Activated CD4-positive, alpha-beta T cell treated with anti-CD3 and anti-CD28 coated beads, Interleukin-2, amount 10 ng/mL, durations not matched to agents 7 days and 5 days (primary cell): ENCODE data around the gene SH3PXD2A. TPM values are rescaled to one million over a fixed set of nuclear protein-coding genes. Genes with fewer than 3 reads are reported as not detected.
"Not testable (repeated sequence)": the region's sequence is repeated elsewhere in the genome, so short reads cannot be mapped to it uniquely, and the experiment has no call there.

Experiments
- CTCF ChIA-PET: fragments of 350-600 bp; sonication (Branson Sonifier 250); formaldehyde crosslinking; loops from one replicate; lab custom pipeline; 2021; ENCODE audit warnings: antibody characterized with exemption; lab: Charles Lee
- POLR2A ChIA-PET: fragments of 350-600 bp; sonication (Branson Sonifier 250); formaldehyde crosslinking; loops from one replicate; lab custom pipeline; 2021; ENCODE audit warnings: antibody characterized with exemption; lab: Charles Lee
- DNase-seq: peaks from one replicate; pipeline ENCODE4 v3.0.0-alpha.2; 2020
- H3K27ac Mint-ChIP-seq: one replicate; pipeline ENCODE4 v1.8.0; 2021; ENCODE audit warnings: mild to moderate bottlenecking, moderate library complexity, mixed read lengths
- H3K27me3 Mint-ChIP-seq: one replicate; pipeline ENCODE4 v1.8.0; 2021; ENCODE audit warnings: mixed read lengths
- H3K36me3 Mint-ChIP-seq: one replicate; pipeline ENCODE4 v1.8.0; 2021; ENCODE audit warnings: low read depth, mixed read lengths
- H3K4me1 Mint-ChIP-seq: one replicate; pipeline ENCODE4 v1.8.0; 2021; ENCODE audit warnings: mixed read lengths
- H3K4me3 Mint-ChIP-seq: one replicate; pipeline ENCODE4 v1.8.0; 2021; ENCODE audit warnings: mild to moderate bottlenecking, moderate library complexity, mixed read lengths
- H3K9me3 Mint-ChIP-seq: one replicate; pipeline ENCODE4 v1.8.0; 2021; ENCODE audit warnings: mixed read lengths
- total RNA-seq, 2 experiments: library from RNA; stranded (reverse); gene quantifications; one replicate each; pipeline ENCODE4 v1.2.3, GENCODE V29; 2021

Gene SH3PXD2A
- total RNA-seq, 2 experiments from 2014 or later, result 11.9 to 12.7 TPM

DNA sequence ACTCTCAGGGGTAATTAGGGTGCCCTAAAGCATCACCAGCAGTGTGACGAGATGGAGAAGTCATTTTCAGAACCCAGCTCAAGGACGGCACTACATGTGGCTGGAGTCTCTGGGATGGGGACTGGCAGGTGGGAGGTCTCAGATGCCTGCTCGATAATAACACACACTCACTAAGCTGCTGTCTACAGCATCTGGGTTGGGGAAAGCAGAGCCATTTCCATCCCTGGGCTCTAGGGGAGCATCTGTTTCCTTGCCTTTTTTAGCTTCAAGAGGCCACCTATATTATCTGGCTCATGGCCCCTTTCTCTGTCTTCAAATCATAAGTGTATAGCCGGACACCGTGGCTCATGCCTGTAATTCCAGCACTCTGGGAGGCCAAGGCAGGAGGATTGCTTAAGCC, 79.6 kb downstream of the SH3PXD2A start:
- DNase-seq, result no peak
- H3K27me3 Mint-ChIP-seq, result peaks cover 7% of the 10 kb centered on the region
- H3K36me3 Mint-ChIP-seq, result no peaks in the 10 kb centered on the region
- no peak overlapping the region for H3K4me3 Mint-ChIP-seq
- H3K4me1 Mint-ChIP-seq, result peaks cover 24% of the 10 kb centered on the region
- H3K9me3 Mint-ChIP-seq, result peaks cover 2% of the 10 kb centered on the region
- CTCF ChIA-PET, result interaction anchor here (0.6 kb wide), 1 partner anchor 273 kb away, joined by 3 read pairs; no protein-coding TSS in a partner anchor
- POLR2A ChIA-PET, result no interaction called here
- no peak overlapping the region for H3K27ac Mint-ChIP-seq

DNA sequence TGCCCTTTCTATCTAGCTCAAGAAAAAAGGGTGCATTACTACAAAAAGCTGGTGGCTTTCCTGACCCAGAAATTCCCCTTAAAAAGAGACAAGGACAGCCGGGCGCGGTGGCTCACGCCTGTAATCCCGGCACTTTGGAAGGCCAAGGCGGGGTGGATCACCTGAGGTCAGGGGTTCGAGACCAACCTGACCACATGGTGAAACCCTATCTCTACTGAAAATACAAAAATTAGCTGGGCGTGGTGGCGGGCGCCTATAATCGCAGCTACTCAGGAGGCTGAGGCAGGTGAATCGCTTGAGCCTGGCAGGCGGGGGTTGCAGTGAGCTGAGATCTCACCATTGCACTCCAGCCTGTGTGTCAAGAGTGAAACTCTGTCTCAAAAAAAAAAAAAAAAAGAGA, 82.5 kb downstream of the SH3PXD2A start:
- H3K36me3 Mint-ChIP-seq, DNase-seq, H3K9me3 Mint-ChIP-seq, POLR2A ChIA-PET: not testable (repeated sequence)
- Mint-ChIP-seq H3K27me3 (peaks cover 10% of the 10 kb centered on the region), H3K4me3 (peak overlapping the region; percentile 78), H3K27ac (peak overlapping the region; percentile 89), H3K4me1 (peaks cover 38% of the 10 kb centered on the region)
- CTCF ChIA-PET, result interaction anchor here (0.8 to 3.6 kb wide), 9 partner anchors 9 to 519 kb away, joined by 3 to 23 read pairs (median 4); no protein-coding TSS in a partner anchor

DNA sequence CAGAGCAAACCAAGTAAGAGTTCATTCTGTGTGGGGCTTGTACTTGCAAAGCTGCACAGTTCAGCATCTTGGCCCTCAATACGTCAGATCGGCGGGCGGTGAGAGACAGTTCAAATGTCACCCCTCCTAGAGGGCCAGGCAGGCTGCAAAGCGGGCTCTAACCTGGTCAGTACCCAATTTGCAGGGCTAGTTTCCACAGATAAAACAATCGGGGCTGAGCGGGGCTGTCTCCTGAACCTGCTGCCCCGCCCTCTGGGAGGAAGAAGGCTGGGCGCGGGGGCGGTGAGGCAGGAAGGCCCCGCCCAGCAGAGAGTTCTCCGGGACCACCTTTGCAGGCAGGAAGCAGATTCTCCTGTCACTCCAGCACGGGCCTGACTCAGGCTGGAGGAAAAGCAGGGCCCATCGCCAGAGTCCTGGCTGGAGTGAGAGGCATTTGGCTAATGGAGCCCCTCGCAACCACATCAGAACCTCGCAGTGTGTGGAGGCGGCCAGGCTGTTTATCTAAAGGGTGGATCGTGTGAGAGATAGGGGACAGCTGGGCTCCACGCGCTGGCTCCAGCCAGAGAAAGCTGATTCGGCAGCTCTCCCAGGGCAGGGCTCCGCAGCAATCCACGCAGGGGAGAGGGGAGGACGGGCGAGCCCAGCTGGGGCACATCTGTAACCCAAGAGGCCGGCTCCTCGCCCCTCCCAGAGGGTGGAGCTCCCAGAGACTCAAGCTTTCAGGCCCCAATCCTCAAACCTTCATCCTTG, 83.1 kb downstream of the SH3PXD2A start:
- POLR2A ChIA-PET, result no interaction called here
- H3K4me1 Mint-ChIP-seq, result peaks cover 43% of the 10 kb centered on the region
- peak; percentile 66 for DNase-seq
- peak overlapping the region; percentile 78 for H3K4me3 Mint-ChIP-seq
- CTCF ChIA-PET, result interaction anchor here (0.8 to 3.6 kb wide), 8 partner anchors 10 to 97 kb away, joined by 3 to 23 read pairs (median 4); no protein-coding TSS in a partner anchor
- H3K9me3 Mint-ChIP-seq, result peaks cover 2% of the 10 kb centered on the region
- H3K27ac Mint-ChIP-seq, result peak overlapping the region; percentile 89
- H3K27me3 Mint-ChIP-seq, result peaks cover 10% of the 10 kb centered on the region
- H3K36me3 Mint-ChIP-seq, result no peaks in the 10 kb centered on the region

DNA sequence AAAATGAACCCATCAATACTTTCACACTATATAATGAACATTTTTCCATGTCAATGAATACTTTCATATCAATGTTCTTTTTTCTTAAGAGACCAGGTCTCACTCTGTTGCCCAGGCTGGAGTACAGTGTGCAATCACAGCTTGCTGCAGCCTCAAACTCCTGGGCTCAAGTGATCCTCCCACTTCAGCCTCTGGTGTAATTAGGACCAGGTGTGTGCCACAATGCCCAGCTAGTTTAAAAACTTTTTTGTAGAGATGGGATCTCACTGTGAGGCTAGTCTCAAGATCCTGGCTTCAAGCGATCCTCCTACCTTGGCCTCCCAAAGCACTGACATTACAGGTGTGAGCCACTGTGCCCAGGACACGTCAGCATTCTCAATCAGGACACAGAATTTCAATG, 85.2 kb downstream of the SH3PXD2A start:
- DNase-seq, result no peak
- Mint-ChIP-seq H3K36me3 (no peaks in the 10 kb centered on the region), H3K4me3 (no peak overlapping the region), H3K27me3 (peaks cover 10% of the 10 kb centered on the region), H3K9me3 (peaks cover 2% of the 10 kb centered on the region), H3K27ac (no peak overlapping the region), H3K4me1 (peaks cover 59% of the 10 kb centered on the region)
- ChIA-PET POLR2A (no interaction called here), CTCF (interaction anchor here (0.7 to 3.6 kb wide), 4 partner anchors 11 to 113 kb away, joined by 3 to 10 read pairs (median 3); no protein-coding TSS in a partner anchor)

DNA sequence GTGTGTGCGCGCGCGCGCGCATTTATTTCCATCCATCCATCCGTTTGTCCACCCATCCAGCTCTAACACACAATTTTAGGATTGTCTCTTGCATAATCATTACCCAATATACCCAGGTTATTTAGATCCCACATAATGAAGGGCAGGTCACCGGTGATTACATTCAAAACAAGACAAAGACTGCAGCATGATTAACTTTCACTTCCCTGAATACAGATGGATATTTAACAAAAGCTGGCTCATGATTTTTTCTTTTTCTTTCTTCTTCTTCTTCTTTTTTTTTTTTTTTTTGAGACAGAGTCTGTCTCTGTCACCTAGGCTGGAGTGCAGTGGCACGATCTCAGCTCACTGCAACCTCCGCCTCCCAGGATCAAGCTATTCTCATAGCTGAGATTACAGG, 86.2 kb downstream of the SH3PXD2A start:
- peaks cover 10% of the 10 kb centered on the region for H3K27me3 Mint-ChIP-seq
- no peak overlapping the region for H3K4me3 Mint-ChIP-seq
- H3K9me3 Mint-ChIP-seq, result peaks cover 2% of the 10 kb centered on the region
- no peak overlapping the region for H3K27ac Mint-ChIP-seq
- H3K4me1 Mint-ChIP-seq, result peaks cover 68% of the 10 kb centered on the region
- no peaks in the 10 kb centered on the region for H3K36me3 Mint-ChIP-seq
- CTCF ChIA-PET, result interaction anchor here (7.5 kb wide), 1 partner anchor 16 kb away, joined by 71 read pairs; no protein-coding TSS in a partner anchor
- no peak for DNase-seq
- POLR2A ChIA-PET, result no interaction called here

DNA sequence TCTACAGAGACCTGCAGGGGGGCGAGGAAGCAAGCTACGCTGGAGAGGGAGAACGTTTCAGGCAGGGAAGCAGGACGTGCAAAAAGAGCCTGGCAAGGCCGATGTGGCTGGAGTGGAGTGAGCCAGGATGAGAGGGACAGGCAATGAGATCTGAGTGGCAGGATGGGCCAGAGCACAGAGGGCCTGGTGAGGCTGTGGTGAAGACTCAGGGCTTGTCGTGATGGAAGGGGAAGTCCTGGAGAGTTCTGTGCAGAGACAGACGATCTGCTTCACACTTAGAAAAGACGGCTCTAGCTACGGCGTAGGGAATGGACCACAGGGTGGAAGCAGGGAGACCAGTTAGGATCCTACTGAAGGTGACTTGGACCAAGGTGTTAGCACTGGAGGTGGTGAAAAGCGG, 87.0 kb downstream of the SH3PXD2A start:
- Mint-ChIP-seq H3K27me3 (peaks cover 9% of the 10 kb centered on the region), H3K9me3 (no peaks in the 10 kb centered on the region), H3K36me3 (peaks cover 2% of the 10 kb centered on the region), H3K4me1 (peaks cover 77% of the 10 kb centered on the region), H3K27ac (no peak overlapping the region), H3K4me3 (no peak overlapping the region)
- CTCF ChIA-PET, result interaction anchor here (7.5 kb wide), 1 partner anchor 15 kb away, joined by 71 read pairs; no protein-coding TSS in a partner anchor
- POLR2A ChIA-PET, result no interaction called here
- no peak for DNase-seq

DNA sequence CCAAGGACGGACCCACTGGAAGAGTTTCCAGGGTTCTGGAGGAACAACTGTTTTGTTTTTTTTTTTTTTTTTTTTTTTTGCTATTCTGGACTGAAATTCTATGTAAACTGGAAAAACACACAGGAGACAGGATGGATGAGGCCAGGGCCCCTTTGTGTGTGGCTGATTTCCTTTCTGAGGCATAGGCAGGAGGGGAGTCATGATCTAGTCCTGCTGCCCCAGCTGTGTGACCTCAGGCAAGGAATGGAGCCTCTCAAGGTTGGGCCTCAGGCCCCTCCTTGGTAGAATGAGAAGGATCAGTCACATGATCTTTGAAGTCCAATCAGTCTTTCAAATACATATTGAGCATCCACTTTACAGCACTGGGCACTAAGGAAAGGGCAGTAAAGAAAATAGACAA, 87.6 kb downstream of the SH3PXD2A start:
- no peak overlapping the region for H3K27ac Mint-ChIP-seq

DNA sequence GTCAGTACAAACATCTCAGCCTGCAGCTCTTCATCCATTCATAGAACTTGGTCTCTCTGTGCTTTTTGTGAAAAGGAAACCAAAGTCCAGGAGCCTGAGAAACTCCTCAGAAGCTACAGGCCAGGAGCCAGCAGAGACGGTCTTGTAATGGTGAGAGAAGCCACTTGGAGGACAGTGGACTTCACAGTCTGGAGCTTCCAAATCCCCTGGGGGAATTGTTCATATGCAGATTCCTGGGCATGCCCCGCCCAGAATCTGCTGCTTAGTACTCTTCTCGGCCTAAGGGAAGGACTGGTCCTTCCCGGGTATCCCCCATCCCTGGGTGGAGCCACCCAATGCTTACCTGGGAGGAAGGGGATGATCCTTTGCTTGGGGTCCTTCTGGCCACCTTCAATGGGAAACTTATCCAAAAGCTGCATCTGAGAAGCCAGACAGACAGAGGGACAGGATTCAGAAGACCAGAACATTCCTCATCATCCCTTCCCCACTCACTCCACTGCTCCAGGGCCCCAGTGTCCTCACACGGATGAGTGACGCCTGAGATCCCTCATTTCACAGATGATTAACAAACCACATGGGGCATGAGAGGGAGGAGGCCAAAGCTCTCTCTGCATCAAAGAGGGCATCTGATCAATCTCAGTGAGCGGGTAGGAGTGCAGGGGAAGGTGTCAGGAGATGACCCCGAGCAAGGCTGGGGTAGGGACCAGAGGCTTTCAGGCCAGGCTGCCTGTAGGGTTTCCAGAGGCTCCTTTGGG, 88.4 kb downstream of the SH3PXD2A start:
- ChIA-PET POLR2A (no interaction called here), CTCF (interaction anchor here (0.8 to 7.5 kb wide), 2 partner anchors 14 to 16 kb away, joined by 3 to 71 read pairs; no protein-coding TSS in a partner anchor)
- Mint-ChIP-seq H3K36me3 (peaks cover 2% of the 10 kb centered on the region), H3K9me3 (no peaks in the 10 kb centered on the region), H3K4me3 (no peak overlapping the region), H3K27me3 (peaks cover 8% of the 10 kb centered on the region), H3K27ac (no peak overlapping the region), H3K4me1 (peaks cover 73% of the 10 kb centered on the region)
- no peak for DNase-seq

More for the DNA sequence above, 87.6 kb downstream of the SH3PXD2A start:
- ChIA-PET POLR2A (no interaction called here), CTCF (interaction anchor here (7.5 kb wide), 1 partner anchor 15 kb away, joined by 71 read pairs; no protein-coding TSS in a partner anchor)
- H3K27me3 Mint-ChIP-seq, result peaks cover 9% of the 10 kb centered on the region
- H3K4me1 Mint-ChIP-seq, result peaks cover 80% of the 10 kb centered on the region
- no peaks in the 10 kb centered on the region for H3K9me3 Mint-ChIP-seq
- H3K36me3 Mint-ChIP-seq, result peaks cover 2% of the 10 kb centered on the region
- no peak for DNase-seq
- no peak overlapping the region for H3K4me3 Mint-ChIP-seq

DNA sequence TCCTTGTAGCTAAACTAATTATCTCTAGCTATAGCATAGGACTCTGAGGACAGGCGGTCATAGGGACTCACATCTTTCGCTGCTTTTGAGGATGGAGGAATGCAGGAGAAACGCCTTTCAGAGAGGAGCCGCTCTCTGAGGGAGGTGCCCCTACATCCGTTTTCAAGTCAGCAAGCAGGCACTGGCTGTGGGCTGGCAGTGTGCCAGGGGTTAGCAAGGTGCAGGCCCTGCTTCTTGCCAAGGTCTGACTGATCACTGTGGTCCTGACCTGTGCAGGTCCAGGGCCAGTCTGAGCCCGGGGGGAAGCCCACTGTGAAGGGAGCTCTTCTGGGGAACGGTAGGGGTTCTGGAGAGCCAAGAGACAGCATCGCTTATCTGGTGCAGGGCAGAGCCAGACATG, 89.4 kb downstream of the SH3PXD2A start:
- ChIA-PET CTCF (interaction anchor here (0.8 to 7.5 kb wide), 3 partner anchors 13 to 17 kb away, joined by 3 to 71 read pairs (median 8); no protein-coding TSS in a partner anchor), POLR2A (no interaction called here)
- peaks cover 5% of the 10 kb centered on the region for H3K27me3 Mint-ChIP-seq
- H3K9me3 Mint-ChIP-seq, result no peaks in the 10 kb centered on the region
- peaks cover 70% of the 10 kb centered on the region for H3K4me1 Mint-ChIP-seq
- no peak overlapping the region for H3K4me3 Mint-ChIP-seq
- peak; percentile 78 for DNase-seq
- H3K36me3 Mint-ChIP-seq, result peaks cover 2% of the 10 kb centered on the region
- peak overlapping the region; percentile 68 for H3K27ac Mint-ChIP-seq

DNA sequence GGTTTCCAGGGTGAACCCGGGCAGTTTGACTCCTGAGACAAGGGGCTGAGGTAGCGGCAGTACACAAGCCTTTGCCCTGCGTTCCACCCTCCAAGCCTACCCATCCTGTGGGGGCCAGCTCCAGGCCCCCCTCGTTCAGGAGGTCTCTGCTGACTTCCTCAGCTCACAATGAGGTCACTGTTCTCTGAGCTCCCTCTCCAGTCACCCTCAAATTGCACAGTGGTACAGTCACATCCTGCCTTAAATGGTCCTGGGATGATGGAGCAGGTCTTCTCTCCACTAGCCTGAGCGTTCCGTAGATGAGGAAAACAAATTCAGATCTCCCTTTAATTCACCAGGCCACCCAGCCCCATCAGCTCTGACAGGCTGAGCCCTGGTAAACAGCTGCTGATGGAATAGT, 90.2 kb downstream of the SH3PXD2A start:
- CTCF ChIA-PET, result interaction anchor here (0.8 to 7.5 kb wide), 5 partner anchors 12 to 53 kb away, joined by 3 to 71 read pairs (median 5); no protein-coding TSS in a partner anchor
- no peak for DNase-seq
- peaks cover 2% of the 10 kb centered on the region for H3K36me3 Mint-ChIP-seq
- H3K9me3 Mint-ChIP-seq, result no peaks in the 10 kb centered on the region
- H3K4me3 Mint-ChIP-seq, result no peak overlapping the region
- peaks cover 5% of the 10 kb centered on the region for H3K27me3 Mint-ChIP-seq
- no peak overlapping the region for H3K27ac Mint-ChIP-seq
- POLR2A ChIA-PET, result interaction anchor here (0.7 kb wide), 1 partner anchor 180 kb away, joined by 4 read pairs; no protein-coding TSS in a partner anchor
- H3K4me1 Mint-ChIP-seq, result peaks cover 68% of the 10 kb centered on the region

DNA sequence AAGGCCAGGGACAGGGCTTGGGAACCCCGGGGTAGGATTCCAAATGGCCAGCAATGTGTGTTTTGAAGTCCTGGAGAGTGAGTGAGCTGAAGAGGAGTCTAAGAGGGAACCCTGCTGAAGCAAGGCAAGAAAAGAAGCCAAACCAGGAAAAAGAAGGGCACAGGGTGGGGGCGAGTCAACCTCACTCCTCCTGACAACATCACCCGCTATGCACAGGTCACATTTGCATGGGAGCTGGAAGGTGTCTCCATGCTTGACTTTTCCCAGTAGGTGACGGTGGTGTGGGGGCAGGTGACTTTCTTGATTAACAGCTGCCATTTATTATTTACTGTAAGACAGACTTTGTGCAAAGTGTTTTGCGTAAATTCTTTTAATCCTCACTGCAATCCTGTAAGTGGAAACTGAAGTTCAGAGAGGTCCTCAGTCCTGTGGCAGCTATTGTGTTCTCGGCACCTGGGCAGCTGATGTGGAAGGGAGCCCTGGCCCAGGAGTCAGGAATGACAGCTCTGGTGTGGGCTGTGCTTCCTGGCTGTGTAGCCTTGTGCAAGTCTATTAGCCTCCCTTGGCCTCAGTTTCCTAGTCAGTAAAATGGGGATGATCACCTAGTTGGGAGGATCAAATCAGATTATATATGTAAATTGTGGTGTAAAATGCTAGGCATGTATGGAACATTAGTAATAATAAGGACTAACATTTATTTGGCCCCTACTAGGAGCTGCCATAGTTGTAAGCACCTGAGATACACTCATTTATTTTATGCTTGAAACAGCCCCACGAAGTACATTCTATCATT, 90.9 kb downstream of the SH3PXD2A start:
- no peak for DNase-seq
- Mint-ChIP-seq H3K27me3 (peaks cover 2% of the 10 kb centered on the region), H3K9me3 (no peaks in the 10 kb centered on the region), H3K4me1 (peaks cover 71% of the 10 kb centered on the region), H3K36me3 (peaks cover 2% of the 10 kb centered on the region), H3K4me3 (peak overlapping the region; percentile 4), H3K27ac (peak overlapping the region; percentile 77)
- ChIA-PET CTCF (interaction anchor here (0.8 to 7.5 kb wide), 6 partner anchors 11 to 52 kb away, joined by 3 to 71 read pairs (median 4); no protein-coding TSS in a partner anchor), POLR2A (interaction anchor here (0.7 kb wide), 1 partner anchor 180 kb away, joined by 4 read pairs; no protein-coding TSS in a partner anchor)
